ENCODE results near the gene MBD4. TPM values are rescaled to one million over a fixed set of nuclear protein-coding genes. Genes with fewer than 3 reads are reported as not detected.

The MBD4 gene
- total and polyA plus RNA-seq, 10 of the 15 experiments (the other 5 are each of a cell fraction or from before 2014, with no cell fraction given): 17.7 to 59.0 (median 49.0) TPM

- FAIRE-seq (no peak), DNase-seq (ENCODE audit: low read depth, low spot score) (no peak), ATAC-seq (peak; percentile 3; the same call in 1 of the 3 replicates)
- WGBS (ENCODE audit: insufficient coverage, insufficient replicate concordance, low lambda C conversion rate, missing lambda C conversion rate): 60% methylated on average over 3 of the region's 3 CpGs
- RAD21 ChIA-PET (ENCODE audit: unreplicated experiment): interaction anchor here (1.1 to 5.9 kb wide), 9 partner anchors 9 to 42 kb away, joined by 3 to 29 read pairs (median 5); partner anchors contain the start of genes IFT122 and MBD4
- H3K9me3 ChIP-seq (replicated peaks; ENCODE audit: control insufficient read depth, insufficient read depth, low read length): peaks cover 2% of the 10 kb centered on the region; the same call in 2 of the 3 replicates
- H3K36me3 ChIP-seq (ENCODE audit: control insufficient read depth in 2 of 2, insufficient read depth in 2 of 2, low read length in 1 of 2): no peaks in the 10 kb centered on the region; a peak in 1 of 4 replicates
- TF ChIP-seq ZNF687 (IDR thresholded peaks at IDR 0.05) (peak; percentile 33; the same call in 1 of the 2 replicates), NR2C2 (IDR thresholded peaks at IDR 0.05; ENCODE audit: borderline replicate concordance, control insufficient read depth, insufficient read length, low read depth) (no peak), IKZF1 (conservative IDR thresholded peaks at IDR 0.05) (0 out of 2 replicates have a peak, but pooled peaks have one; percentile 11), ZNF217 (IDR thresholded peaks at IDR 0.05) (no peak)
- H3K9ac ChIP-seq (ENCODE audit: control insufficient read depth, insufficient read depth, low read length): no peak overlapping the region
- CTCF ChIA-PET: interaction anchor here (0.8 to 3.9 kb wide), 4 partner anchors 12 to 42 kb away, joined by 3 to 17 read pairs (median 6); partner anchors contain the start of genes IFT122 and MBD4
- H2AFZ ChIP-seq (ENCODE audit: control insufficient read depth, low read depth, low read length): no peak overlapping the region; the same call in 1 of the 2 replicates
- H3K4me2 ChIP-seq (ENCODE audit: control insufficient read depth, insufficient read depth): no peak overlapping the region
- intact Hi-C loops (cut with micrococcal nuclease; ENCODE audit: unreplicated experiment) (no loop called here), in situ Hi-C loops (cut with MboI) (no loop called here)
- no TSS peak for BruUV-seq (replicated peaks)
- no peaks in the 10 kb centered on the region for H3K27me3 ChIP-seq (replicated peaks in 1 of 2; ENCODE audit: control insufficient read depth in 2 of 2, insufficient read depth in 2 of 2, low read length in 1 of 2)
- SMC1A ChIA-PET (ENCODE audit: uncharacterized antibody, unreplicated experiment): interaction anchor here (0.8 to 3.2 kb wide), 6 partner anchors 10 to 25 kb away, joined by 3 to 19 read pairs (median 6); partner anchors contain the start of gene MBD4
- no peak overlapping the region for H3K4me3 ChIP-seq
- H3K79me2 ChIP-seq (ENCODE audit: control insufficient read depth, insufficient read depth, low read length): no peaks in the 10 kb centered on the region
- POLR2A ChIA-PET: interaction anchor here (1.1 to 5.3 kb wide), 3 partner anchors 12 to 20 kb away, joined by 3 to 40 read pairs (median 12); partner anchors contain the start of genes IFT122 and MBD4
- H4K20me1 ChIP-seq (ENCODE audit: control insufficient read depth, insufficient read depth): no peaks in the 10 kb centered on the region
- H3K27ac ChIP-seq (ENCODE audit: control insufficient read depth, insufficient read depth): no peak overlapping the region; the same call in 1 of the 2 replicates
- peaks cover 26% of the 10 kb centered on the region for H3K4me1 ChIP-seq (ENCODE audit: control insufficient read depth, insufficient read depth, low read length)
These were observed 14.5 kb downstream of the MBD4 start for GRCh38 chr3:129425213-129425612.

Measured in GM12878 (cell line).